Adrenal gland (tissue), 5 donors: ENCODE data around the gene SPTBN1.

Source experiments
- POLR2A ChIP-seq, 2 donors: fragments of 450-650 bp; IDR thresholded peaks; one replicate each; pipeline ENCODE4 v1.6.1; 2017; ENCODE audit warnings: antibody characterized with exemption in 2 of 2, mild to moderate bottlenecking in 2 of 2, moderate library complexity in 1 of 2
- TF ChIP-seq, protein P1 (sequence below), 6 experiments: fragments of 450-650 bp in 4 of 6; fragments of 200-600 bp in 2 of 6; sonication (generic) in 1 of 6; IDR thresholded peaks; 1 replicate in 5 of 6; 2 replicates in 1 of 6; pipeline versions ENCODE4 v1.5.1 to v1.8.0; 2016 to 2021; ENCODE audit warnings: antibody characterized with exemption in 6 of 6, mild to moderate bottlenecking in 2 of 6, moderate library complexity in 1 of 6
- donor health status: DM: no; HTN: no; CAD: no.

DNA sequence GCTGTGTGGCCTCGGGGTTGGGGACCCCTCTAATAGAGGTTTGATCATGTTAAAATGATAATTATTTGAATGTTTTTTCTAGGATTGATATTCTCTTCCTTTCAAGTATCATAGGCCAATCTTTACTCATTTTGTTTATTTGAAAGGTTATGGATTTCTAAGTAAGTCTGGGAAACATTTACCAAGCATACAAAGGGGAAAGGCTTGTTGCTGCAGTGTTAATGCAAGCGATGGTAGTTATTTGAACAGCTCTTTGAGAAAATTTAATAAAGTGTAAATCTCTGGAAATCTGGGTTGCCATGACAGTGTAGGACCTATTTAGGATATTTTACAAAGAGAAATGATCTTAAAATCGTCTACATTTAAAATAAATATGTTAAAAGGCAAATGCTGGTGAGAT lies 56.1 kb downstream of the SPTBN1 start:
- TF ChIP-seq, protein P1, sequence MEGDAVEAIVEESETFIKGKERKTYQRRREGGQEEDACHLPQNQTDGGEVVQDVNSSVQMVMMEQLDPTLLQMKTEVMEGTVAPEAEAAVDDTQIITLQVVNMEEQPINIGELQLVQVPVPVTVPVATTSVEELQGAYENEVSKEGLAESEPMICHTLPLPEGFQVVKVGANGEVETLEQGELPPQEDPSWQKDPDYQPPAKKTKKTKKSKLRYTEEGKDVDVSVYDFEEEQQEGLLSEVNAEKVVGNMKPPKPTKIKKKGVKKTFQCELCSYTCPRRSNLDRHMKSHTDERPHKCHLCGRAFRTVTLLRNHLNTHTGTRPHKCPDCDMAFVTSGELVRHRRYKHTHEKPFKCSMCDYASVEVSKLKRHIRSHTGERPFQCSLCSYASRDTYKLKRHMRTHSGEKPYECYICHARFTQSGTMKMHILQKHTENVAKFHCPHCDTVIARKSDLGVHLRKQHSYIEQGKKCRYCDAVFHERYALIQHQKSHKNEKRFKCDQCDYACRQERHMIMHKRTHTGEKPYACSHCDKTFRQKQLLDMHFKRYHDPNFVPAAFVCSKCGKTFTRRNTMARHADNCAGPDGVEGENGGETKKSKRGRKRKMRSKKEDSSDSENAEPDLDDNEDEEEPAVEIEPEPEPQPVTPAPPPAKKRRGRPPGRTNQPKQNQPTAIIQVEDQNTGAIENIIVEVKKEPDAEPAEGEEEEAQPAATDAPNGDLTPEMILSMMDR (IDR thresholded peaks at IDR 0.05) = no peak
- TF ChIP-seq POLR2A (IDR thresholded peaks at IDR 0.05) = no peak
